ENCODE data around the gene SIRPB2.

Gene SIRPB2

GRCh38 chr20:1491281-1491840 is at the start of gene SIRPB2:
SIRPB2 (minus strand) TSS chr20:1491420; CDS start chr20:1491359, 61 bp downstream.
- DNase-seq (ENCODE audit: low read depth in 3 of 3): no peak

DNA sequence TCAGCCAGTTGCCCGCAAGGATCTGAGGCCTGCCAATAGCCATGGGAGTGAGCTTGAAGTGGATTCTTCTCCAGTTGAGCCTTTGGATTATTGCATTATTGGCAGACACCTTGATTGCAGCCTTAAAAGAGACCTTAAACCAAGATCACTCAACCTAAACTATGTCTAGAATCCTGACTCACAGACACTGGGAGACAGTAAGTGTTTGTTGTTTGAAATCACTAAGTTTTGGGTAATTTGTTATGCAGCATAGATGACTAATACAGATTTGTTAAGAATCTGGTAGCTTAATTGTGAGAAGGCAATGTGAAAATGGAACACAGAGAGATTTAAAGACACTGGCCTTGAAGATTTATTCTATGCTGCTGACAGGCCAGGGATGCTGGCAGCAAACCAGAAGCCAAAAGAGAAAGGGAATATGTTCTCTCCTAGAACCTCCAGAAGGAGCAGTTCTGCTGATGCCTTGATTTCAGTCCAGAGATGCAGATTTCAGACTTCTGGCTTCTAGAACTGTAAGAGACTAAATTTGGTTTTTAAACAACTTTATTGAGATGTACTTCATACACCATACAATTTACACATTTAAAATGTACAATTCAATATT is 48.7 kb upstream of the SIRPB2 start:
- no peak for DNase-seq (ENCODE audit: low read depth in 3 of 3)

GRCh38 chr20:1538655-1539054 is 47.4 kb upstream of the SIRPB2 start:
- DNase-seq (ENCODE audit: low read depth in 3 of 3): no peak

GRCh38 chr20:1537731-1538058 is 46.5 kb upstream of the SIRPB2 start:
- no peak for DNase-seq (ENCODE audit: low read depth in 3 of 3)

DNA sequence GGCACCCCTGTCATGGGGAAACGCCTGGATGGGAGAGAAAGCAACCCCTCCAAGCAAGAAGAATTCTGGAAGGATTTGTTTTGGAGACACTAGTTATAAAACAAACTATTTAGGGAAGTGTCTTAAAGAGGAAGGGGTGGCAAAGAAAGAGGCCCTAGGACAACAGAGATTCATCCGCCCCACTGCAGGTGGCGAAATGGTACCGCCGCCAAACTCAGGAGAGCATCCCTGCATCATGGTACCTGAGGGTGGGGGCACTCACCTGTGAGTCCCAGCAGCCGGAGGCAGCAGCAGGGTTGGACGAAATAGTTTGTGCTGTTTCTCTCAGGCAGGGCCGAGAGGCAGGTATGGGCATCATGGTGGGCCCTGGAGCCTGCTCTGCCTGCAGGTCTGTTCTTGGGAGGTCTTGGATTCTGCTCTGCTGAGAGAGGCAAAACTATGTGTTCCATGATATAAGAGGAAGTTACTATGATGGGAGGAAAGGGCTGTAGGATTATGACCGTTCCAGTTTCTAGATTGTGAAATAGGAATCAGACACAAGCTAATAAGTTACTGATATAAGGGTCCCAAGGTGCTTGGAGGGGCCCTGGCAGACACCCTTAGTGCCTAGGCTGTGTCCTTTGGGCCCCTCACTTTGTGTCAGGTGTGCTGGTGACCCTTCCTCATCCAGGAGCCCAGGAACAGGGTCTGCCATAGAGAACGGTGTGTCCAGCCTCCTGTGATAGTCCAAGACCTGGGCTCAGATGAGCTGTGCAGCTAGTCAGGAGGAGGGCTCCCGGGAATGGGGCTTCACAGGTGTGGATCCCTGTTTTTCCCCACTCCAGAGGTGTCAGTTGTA is 45.9 kb upstream of the SIRPB2 start:
- no peak for DNase-seq (ENCODE audit: low read depth in 3 of 3)

GRCh38 chr20:1535420-1536175 is 44.4 kb upstream of the SIRPB2 start:
- DNase-seq (ENCODE audit: low read depth in 3 of 3): no peak

DNA sequence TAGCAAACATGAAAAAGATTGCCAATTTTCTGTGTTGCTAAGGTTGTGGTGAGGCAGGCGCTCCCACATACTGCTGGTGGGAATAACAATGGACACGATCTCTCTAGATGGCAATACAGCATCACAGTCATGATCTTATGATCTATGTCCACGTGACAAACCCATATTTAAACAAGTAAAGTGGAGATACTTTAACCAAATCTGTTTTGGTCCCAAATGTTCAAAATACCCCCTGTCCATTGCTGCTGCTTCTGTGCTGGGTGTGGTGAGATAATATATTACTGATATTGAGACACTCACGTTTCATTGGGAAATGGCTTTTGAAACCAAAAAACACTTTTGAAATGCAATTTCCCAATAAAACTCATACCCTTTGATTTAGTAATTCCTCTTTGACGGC is 43.3 kb upstream of the SIRPB2 start:
- no peak for DNase-seq (ENCODE audit: low read depth in 3 of 3)

DNA sequence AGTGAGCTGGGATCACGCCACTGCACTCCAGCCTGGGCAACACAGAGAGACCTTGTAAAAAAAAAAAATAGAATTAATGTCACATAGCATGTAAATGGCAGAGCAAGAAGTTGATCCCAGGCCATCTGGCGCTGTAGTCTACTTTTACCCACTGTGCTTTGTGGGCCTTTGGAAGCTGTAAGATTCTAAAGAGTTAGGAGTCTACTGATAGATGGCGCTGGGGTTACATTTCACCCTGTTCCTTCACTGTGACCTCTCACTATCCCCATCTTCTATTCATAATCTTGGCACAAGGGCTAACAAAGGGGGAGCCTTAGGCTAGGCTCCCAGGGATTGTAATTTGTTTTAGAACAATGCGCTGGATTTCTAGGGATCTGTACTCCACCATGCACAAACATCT is 41.8 kb upstream of the SIRPB2 start:
- no peak for DNase-seq (ENCODE audit: low read depth in 3 of 3)

DNA sequence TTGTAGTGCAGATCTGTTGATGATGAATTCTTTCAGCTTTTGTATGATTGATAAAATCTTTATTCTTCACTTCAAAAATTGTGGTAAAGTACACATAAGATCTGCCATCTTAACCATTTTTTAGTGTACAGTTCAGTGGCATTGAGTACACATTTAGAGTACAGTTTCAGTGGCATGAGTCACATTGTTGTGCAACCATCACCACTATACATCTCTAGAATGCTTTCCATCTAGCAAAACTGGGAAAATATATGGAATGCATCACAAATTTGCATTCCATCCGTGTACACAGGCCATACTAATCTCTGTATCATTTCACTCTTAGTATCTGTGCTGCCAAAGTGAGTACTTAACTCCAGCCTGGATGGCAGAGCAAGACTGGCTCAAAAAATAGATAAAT is 37.6 kb upstream of the SIRPB2 start:
- no peak for DNase-seq (ENCODE audit: low read depth in 3 of 3)

DNA sequence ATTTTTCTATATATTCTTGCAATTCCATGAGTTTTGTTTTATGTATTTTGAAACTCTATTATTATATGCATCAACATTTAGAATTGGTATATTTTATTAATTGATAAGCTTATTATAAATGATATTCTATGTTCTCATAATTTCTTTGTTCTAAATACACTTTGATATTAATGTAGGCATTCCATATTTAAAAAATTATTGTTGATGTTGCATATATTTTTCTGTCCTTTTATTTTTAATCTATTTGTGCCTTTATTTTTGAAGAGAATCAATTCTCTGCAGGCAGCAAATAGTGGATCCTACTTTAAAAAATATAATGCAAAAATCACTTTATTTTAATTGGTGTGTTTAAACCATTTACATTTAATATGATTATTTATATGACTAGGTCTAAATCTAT is 36.7 kb upstream of the SIRPB2 start:
- DNase-seq (ENCODE audit: low read depth in 3 of 3): no peak

DNA sequence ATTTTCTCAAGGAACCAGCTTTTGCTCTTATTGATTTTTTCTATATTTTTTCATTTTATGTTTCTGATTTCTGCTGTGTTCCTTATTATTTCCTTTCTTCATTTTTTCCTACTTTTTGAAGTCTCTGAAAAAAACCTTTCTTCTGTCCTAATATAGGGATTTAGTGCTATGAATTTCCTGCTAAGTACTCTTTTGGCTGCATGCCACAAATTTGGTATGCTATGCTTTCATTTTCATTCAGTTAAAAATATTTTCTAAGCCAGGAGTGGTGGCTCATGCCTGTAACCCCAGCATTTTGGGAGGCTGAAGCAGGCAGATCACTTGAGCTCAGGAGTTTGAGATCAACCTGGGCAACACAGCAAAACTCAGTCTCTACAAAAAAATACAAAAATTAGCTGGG is 35.7 kb upstream of the SIRPB2 start:
- no peak for DNase-seq (ENCODE audit: low read depth in 3 of 3)

GRCh38 chr20:1526310-1526709 is 35.1 kb upstream of the SIRPB2 start:
- no peak for DNase-seq (ENCODE audit: low read depth in 3 of 3)

DNA sequence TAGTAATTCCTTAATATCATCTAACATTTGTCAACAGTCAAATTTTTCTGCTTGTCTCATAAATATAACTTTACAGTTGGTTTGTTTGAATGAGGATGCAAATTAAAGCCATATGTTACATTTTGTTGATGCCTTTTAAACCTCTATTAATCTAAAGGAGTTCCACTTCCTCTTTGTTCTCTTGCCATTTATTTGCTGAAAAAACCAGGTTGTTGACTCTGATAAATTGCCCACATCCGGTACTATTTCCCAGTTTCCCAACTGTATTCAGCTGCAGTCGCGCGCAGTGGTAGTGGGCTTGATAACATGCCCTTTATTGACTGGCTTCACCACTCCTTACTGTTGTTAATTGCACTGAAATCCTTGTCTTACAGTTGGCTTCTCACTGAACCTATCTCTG is 32.8 kb upstream of the SIRPB2 start:
- DNase-seq (ENCODE audit: low read depth in 3 of 3): no peak

- DNase-seq (ENCODE audit: low read depth in 3 of 3): no peak
These were observed 25.8 kb upstream of the SIRPB2 start for GRCh38 chr20:1517010-1517409.

DNA sequence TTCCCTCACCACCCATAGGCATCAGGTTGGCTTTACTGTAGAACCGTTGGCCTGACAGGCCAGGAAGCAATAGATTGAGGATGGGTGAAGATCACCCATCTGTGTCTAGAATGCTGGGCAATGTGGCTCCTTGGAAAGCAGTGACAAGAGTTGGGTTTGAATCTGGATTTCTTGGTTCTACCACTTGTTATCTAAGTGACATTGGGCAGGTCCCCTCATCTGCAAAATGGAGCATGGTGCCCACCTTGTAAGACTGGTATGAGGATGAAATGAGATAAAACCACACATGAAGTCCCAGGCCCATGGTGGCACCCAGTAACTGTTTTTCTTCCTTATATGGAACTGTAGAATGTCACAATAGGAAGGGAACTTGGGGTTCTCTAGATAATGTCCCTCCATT is 22.6 kb upstream of the SIRPB2 start:
- DNase-seq (ENCODE audit: low read depth in 3 of 3): no peak

DNA sequence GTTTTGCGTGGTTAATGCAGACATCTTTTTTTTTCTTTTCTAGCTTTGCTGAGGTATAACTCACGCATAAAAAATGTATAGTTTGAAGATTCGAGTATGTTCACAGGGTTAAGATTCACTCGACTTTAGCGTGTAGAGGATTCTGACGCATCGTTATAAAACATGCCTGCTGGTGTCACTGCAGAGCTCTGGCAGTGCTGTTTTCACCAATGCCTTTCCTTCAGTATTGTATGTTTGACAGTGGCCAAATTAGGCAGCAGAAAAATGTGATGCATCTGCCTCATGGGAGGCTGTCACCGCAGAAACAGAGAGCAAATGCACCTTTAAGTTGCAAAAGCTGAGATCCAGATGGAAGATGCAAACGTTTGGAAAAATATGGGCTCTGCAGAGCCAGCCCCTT is 18.0 kb upstream of the SIRPB2 start:
- DNase-seq (ENCODE audit: low read depth in 3 of 3): peak in 1 of 3 experiments; percentile 3

- DNase-seq (ENCODE audit: low read depth in 3 of 3): no peak
These were observed 17.4 kb upstream of the SIRPB2 start for GRCh38 chr20:1508574-1508973.

DNA sequence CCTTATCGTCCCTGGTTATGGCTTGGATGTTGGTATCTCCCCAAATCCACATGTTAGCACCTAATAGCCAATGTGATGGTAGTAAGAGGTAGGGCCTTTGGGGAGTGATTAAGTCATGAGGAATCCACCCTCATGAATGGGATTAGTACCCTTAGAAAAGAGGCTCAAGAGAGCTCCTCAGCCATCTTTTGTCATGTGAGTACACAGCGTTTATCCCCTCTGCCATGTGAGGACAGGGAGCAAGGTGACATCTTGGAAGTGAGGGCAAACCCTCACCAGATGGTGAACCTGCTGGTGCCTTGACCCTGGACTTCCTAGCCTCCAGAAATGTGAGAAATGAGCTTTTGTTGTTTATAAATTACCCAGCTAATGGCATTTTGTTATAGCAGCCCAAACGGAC is 16.1 kb upstream of the SIRPB2 start:
- no peak for DNase-seq (ENCODE audit: low read depth in 3 of 3)

- DNase-seq (ENCODE audit: low read depth in 3 of 3): no peak
These were observed 14.7 kb upstream of the SIRPB2 start for GRCh38 chr20:1505871-1506270.

- DNase-seq (ENCODE audit: low read depth in 3 of 3): no peak
These were observed 14.1 kb upstream of the SIRPB2 start for GRCh38 chr20:1505361-1505760.

DNA sequence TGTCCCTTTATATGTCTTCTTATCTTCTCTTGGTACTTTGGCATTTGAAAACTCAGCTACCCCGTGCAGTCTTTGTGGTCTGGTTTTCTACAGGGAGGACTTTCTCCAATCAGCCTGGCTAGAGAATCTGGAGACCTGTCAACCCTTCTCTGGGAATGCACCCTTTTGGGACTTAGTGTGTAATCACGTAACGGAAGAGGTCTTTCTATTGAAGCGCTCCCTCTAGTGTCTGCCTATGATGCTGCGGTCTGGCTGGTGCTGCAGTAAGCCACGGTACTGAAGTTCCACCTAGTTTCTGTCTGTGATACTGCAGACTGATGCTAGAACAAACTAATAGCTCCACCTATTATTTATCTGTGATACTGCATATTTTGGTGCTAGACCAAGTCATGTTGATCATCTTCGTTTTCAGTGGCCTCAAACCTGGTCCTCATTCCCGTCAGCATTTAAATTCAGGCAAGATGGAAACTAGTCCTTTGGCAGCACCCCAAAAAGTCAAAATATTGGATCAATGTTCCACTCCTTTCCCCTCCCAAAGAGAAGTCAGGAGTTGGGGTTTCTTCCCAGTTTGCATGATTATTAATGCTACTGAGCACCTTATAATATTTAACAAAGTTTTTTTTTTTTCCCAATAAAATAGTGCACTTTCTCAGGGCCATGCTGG is 12.5 kb upstream of the SIRPB2 start:
- peak; percentile 52 to 70 (median 60) for DNase-seq (ENCODE audit: low read depth in 3 of 3)

- DNase-seq (ENCODE audit: low read depth in 3 of 3): no peak
These were observed 9.3 kb upstream of the SIRPB2 start for GRCh38 chr20:1500496-1500895.
